A549 (cell line): ENCODE results near the gene CHID1.

Experiments
- CHD4 ChIP-seq: fragments of 200-600 bp; sonication (generic); IDR thresholded peaks from 2 replicates; pipeline ENCODE4 v1.6.1; 2016; ENCODE audit warnings: antibody characterized with exemption, mild to moderate bottlenecking, borderline replicate concordance
- HOXA7 ChIP-seq: fragments of 250-450 bp; sonication (Bioruptor Pico); IDR thresholded peaks from 2 replicates; pipeline ENCODE4 v1.5.0; 2020; ENCODE audit warnings: mild to moderate bottlenecking, moderate library complexity
- PBX3 ChIP-seq: IDR thresholded peaks from 2 replicates; pipeline ENCODE4 v1.6.1; 2012
- POLR2A ChIP-seq: IDR thresholded peaks from 2 replicates; pipeline ENCODE4 v1.6.1; 2012; ENCODE audit warnings: mild to moderate bottlenecking, low read length
- POLR2AphosphoS2 ChIP-seq: conservative IDR thresholded peaks from 2 replicates; pipeline ENCODE4 v1.6.1; 2012; ENCODE audit warnings: low read length, improper control_type of control experiment, inconsistent platforms
- RFX5 ChIP-seq: fragments of 450-650 bp; IDR thresholded peaks from 2 replicates; pipeline ENCODE4 v1.7.1; 2014; ENCODE audit warnings: antibody characterized with exemption, mild to moderate bottlenecking, moderate library complexity
- USF2 ChIP-seq: fragments of 450-650 bp; IDR thresholded peaks from 2 replicates; pipeline ENCODE4 v1.6.1; 2014; ENCODE audit warnings: antibody characterized with exemption
- ZFP36 ChIP-seq: fragments of 450-650 bp; IDR thresholded peaks from 2 replicates; pipeline ENCODE4 v1.6.1; 2014; ENCODE audit warnings: borderline replicate concordance; ENCODE audit not compliant: partially characterized antibody
- TF ChIP-seq, protein P1 (sequence below): fragments of >200 bp; sonication (Bioruptor Twin); formaldehyde crosslinking; IDR thresholded peaks from 3 replicates; pipeline ENCODE4 v1.5.1; 2016

DNA sequence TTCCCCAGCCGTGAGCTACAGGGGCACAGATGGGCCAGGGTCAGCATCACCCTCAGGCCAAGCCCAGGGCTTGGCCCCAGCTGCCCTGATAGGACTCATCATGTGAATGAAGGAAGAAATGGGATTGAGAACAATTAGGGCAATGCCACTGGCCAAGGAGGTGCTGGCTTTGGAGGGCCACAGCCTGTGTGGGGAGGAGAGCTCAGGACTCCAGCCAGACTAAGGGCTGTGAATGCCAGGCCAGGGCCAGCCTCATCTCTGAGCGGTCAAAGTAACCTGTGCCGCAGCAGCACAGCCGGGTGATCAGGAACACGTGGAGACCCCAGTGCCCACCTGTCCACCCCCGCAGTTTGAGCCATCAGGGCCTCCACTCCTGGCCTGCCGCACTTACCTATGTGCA, 10.1 kb downstream of the CHID1 start:
- TF ChIP-seq POLR2AphosphoS2 (no peak), USF2 (no peak), PBX3 (no peak), ZFP36 (no peak), RFX5 (no peak), POLR2A (no peak), HOXA7 (no peak), CHD4 (no peak)
- TF ChIP-seq, protein P1, sequence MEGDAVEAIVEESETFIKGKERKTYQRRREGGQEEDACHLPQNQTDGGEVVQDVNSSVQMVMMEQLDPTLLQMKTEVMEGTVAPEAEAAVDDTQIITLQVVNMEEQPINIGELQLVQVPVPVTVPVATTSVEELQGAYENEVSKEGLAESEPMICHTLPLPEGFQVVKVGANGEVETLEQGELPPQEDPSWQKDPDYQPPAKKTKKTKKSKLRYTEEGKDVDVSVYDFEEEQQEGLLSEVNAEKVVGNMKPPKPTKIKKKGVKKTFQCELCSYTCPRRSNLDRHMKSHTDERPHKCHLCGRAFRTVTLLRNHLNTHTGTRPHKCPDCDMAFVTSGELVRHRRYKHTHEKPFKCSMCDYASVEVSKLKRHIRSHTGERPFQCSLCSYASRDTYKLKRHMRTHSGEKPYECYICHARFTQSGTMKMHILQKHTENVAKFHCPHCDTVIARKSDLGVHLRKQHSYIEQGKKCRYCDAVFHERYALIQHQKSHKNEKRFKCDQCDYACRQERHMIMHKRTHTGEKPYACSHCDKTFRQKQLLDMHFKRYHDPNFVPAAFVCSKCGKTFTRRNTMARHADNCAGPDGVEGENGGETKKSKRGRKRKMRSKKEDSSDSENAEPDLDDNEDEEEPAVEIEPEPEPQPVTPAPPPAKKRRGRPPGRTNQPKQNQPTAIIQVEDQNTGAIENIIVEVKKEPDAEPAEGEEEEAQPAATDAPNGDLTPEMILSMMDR, result no peak
